ENCODE results near the gene AFAP1L2.

DNA sequence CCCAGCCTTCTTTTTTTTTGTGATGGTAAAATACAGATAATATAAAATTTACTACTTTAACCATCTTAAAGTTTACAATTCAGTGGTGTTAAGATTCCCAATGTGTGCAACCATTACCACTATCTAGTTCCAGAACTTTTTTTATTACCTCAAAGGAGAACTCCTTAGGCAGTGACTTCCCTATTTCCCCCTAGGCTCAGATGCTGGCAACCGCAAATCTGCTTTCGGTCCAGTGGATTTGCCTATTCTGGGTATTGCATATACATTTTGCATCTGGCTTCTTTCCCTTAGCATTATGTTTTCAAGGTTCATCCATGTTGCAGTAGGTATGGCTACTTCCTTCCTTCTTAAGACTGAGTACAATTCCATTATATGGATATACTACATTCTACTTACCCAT is 56.5 kb downstream of the AFAP1L2 start:
- TF ChIP-seq, protein P1, sequence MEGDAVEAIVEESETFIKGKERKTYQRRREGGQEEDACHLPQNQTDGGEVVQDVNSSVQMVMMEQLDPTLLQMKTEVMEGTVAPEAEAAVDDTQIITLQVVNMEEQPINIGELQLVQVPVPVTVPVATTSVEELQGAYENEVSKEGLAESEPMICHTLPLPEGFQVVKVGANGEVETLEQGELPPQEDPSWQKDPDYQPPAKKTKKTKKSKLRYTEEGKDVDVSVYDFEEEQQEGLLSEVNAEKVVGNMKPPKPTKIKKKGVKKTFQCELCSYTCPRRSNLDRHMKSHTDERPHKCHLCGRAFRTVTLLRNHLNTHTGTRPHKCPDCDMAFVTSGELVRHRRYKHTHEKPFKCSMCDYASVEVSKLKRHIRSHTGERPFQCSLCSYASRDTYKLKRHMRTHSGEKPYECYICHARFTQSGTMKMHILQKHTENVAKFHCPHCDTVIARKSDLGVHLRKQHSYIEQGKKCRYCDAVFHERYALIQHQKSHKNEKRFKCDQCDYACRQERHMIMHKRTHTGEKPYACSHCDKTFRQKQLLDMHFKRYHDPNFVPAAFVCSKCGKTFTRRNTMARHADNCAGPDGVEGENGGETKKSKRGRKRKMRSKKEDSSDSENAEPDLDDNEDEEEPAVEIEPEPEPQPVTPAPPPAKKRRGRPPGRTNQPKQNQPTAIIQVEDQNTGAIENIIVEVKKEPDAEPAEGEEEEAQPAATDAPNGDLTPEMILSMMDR (IDR thresholded peaks at IDR 0.05), result no peak
- TF ChIP-seq EZH2 (IDR thresholded peaks at IDR 0.05; ENCODE audit: borderline replicate concordance, insufficient read depth, low read depth, low read length, poor library complexity, severe bottlenecking), result no peak
